NB4 (cell line): ENCODE measurements around the gene LRP11.

Experiments used
- DNase-seq: peaks from one replicate; pipeline ENCODE4 v3.0.0; 2010; ENCODE audit warnings: low read depth
- H3K4me3 ChIP-seq: one replicate; pipeline ENCODE4 v1.5.1; 2011; ENCODE audit warnings: mild to moderate bottlenecking, low read depth, low read length, moderate library complexity
- MYC ChIP-seq: IDR thresholded peaks from 2 replicates; pipeline ENCODE4 v1.6.1; 2011; ENCODE audit warnings: low read depth, low read length
- POLR2A ChIP-seq: IDR thresholded peaks from 2 replicates; pipeline ENCODE4 v1.6.1; 2011; ENCODE audit warnings: mild to moderate bottlenecking; ENCODE audit not compliant: insufficient read length; ENCODE audit errors: extremely low read depth
- TF ChIP-seq, protein P1 (sequence below): IDR thresholded peaks from 2 replicates; pipeline ENCODE4 v1.6.1; 2011; ENCODE audit warnings: low read depth, low read length
- TF ChIP-seq, protein P2 (sequence below): IDR thresholded peaks from one replicate; pipeline ENCODE4 v1.5.1; 2012; ENCODE audit warnings: low read depth, low read length

The LRP11 gene

DNA sequence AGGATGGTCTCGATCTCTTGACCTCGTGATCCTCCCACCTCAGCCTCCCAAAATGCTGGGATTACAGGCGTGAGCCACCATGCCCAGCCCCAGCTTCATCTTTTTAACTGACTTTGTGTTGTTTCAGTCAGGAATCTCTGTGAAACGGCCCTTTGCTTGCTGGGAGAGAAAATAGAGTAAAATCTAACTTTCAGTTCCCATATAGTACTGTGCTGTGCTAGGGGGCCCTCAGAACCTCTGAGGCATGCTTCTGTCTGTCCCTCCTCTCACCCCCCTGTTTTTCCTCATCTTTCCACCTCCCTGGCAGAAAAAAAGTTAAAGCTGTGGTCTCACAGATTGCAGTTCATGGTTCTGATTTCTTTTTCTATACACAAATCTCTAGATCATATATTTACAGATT is 48.4 kb downstream of the LRP11 start:
- DNase-seq = no peak
- TF ChIP-seq MYC = no peak
- TF ChIP-seq POLR2A = no peak
- TF ChIP-seq, protein P1, sequence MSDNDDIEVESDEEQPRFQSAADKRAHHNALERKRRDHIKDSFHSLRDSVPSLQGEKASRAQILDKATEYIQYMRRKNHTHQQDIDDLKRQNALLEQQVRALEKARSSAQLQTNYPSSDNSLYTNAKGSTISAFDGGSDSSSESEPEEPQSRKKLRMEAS = no peak
- TF ChIP-seq, protein P2, sequence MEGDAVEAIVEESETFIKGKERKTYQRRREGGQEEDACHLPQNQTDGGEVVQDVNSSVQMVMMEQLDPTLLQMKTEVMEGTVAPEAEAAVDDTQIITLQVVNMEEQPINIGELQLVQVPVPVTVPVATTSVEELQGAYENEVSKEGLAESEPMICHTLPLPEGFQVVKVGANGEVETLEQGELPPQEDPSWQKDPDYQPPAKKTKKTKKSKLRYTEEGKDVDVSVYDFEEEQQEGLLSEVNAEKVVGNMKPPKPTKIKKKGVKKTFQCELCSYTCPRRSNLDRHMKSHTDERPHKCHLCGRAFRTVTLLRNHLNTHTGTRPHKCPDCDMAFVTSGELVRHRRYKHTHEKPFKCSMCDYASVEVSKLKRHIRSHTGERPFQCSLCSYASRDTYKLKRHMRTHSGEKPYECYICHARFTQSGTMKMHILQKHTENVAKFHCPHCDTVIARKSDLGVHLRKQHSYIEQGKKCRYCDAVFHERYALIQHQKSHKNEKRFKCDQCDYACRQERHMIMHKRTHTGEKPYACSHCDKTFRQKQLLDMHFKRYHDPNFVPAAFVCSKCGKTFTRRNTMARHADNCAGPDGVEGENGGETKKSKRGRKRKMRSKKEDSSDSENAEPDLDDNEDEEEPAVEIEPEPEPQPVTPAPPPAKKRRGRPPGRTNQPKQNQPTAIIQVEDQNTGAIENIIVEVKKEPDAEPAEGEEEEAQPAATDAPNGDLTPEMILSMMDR = no peak
- no peak overlapping the region for H3K4me3 ChIP-seq

DNA sequence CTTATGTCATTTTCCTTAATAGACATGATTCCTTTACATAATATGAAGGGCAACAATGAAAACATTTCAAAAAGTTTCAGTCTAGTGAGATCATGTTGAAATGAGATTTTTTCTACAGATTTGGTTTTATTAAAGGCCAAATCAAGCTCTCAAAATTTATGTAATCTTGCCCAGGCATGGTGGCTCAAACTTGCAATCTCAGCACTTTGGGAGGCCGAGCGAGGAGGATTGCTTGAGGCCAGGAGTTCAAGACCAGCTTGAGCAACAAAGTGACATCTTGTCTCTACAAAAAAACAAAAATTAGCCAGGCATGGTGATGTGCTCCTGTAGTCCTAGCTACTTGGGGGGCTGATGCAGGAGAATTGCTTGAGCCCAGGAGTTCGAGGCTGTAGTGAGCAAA is 50.8 kb downstream of the LRP11 start:
- no peak overlapping the region for H3K4me3 ChIP-seq
- no peak for DNase-seq
- TF ChIP-seq, protein P2 = no peak
- TF ChIP-seq POLR2A (no peak), MYC (no peak)
- TF ChIP-seq, protein P1 = no peak

DNA sequence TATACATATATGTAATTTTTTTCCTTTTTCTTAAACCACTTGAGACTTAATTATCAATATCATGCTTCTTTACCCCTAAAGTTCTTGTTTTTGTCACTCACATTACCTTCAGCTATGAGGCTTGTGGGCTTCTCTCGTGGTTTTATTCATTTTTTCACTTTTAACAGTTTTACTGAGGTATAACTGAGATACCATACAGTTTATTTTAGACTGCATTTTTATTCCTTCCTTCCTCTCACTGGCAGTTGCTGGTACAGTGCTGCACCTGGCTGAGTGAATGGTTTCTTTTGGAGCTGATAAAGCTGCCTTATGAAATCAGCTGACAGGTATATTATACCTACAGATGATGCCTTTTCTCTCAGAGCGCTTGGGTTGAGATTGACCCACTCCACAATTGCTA is 54.4 kb downstream of the LRP11 start:
- TF ChIP-seq, protein P1 = no peak
- TF ChIP-seq POLR2A (no peak), MYC (no peak)
- TF ChIP-seq, protein P2 = no peak
- no peak for DNase-seq
- H3K4me3 ChIP-seq = no peak overlapping the region

DNA sequence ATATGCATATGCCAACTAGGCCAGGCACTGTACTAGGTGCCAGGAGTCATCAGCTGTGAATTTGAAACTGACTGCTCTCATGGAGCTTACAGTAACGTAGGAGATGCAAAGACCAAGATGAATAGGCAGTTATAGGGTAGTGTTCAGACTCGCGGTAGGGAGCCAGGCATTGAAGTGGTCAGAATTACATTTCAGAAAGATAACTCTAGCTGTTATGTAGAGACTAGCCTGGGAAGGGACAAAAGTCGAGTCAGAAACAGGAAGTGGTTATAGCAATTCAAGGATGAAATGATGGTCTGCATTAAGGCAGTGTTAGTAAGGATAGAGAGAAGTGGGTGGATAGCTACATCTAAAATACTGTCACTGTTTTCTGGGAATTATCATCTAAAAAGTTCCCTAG is 58.0 kb downstream of the LRP11 start:
- peak; percentile 34 for DNase-seq
- TF ChIP-seq, protein P1 = no peak
- TF ChIP-seq MYC = no peak
- TF ChIP-seq, protein P2 = no peak
- TF ChIP-seq POLR2A = no peak
- no peak overlapping the region for H3K4me3 ChIP-seq

DNA sequence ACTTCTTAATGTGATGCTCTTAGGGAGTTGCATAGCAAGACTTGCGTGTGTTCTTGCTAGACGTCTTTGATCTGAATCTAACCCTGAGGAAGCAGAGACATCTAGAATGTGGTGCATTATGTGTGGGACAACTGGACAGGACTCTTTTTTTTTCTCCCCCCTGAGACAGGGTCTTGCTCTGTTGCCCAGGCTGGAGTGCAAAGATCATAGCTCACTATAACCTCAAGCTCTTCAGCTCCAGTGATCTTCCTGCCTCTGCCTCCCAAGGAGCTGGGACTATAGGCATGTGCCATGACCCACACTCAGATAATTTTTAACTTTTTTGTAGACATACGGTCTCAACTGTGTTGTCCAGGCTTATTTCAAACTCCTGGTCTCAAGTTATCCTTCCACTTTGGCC is 80.6 kb downstream of the LRP11 start:
- no peak overlapping the region for H3K4me3 ChIP-seq
- DNase-seq = no peak
- TF ChIP-seq, protein P1 = no peak
- no peak for TF ChIP-seq POLR2A

DNA sequence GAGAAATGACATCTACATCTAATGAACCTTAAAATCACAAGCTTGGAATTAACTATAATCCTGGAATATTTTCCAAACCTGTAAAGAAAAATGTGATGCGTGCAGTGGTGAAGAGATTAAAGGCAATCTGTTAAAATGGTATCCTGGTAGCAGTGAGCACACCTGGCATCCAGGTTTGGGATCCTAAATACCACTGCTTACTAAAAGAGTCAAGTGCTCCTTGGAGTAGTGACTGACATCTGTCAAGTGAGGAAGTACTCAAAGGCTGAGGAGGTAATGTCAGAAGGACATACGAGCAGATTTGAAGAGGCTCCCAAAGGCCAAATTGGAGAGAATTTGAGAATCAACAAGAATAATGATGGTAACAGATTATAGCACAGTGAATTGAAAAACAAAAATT is 81.8 kb downstream of the LRP11 start:
- no peak for DNase-seq
- TF ChIP-seq, protein P1 = no peak
- TF ChIP-seq MYC (no peak), POLR2A (no peak)
- TF ChIP-seq, protein P2 = no peak
- no peak overlapping the region for H3K4me3 ChIP-seq
